HepG2 (cell line): ENCODE data around the gene TTC21B. TPM values are rescaled to one million over a fixed set of nuclear protein-coding genes. Genes with fewer than 3 reads are reported as not detected.

Experiments
- ATAC-seq: fragments of 200-7000 bp; cut with Tn5 transposase; 3 replicates; pipeline ENCODE4 v1.9.1; 2020; ENCODE audit warnings: mild to moderate bottlenecking, moderate library complexity
- BruUV-seq: library from RNA; stranded (reverse); fragments of 400-500 nt; replicated peaks from 2 replicates; lab custom pipeline; 2021; lab: Mats Ljungman, UMichigan
- CTCF ChIA-PET: fragments of 300-600 bp; formaldehyde crosslinking; extraction: SDS; loops from one replicate; lab custom pipeline; 2021; ENCODE audit warnings: low total read pairs, inconsistent platforms, low intra/inter-chr PET ratio; lab: Yijun Ruan, JAX
- POLR2A ChIA-PET: fragments of 350-600 bp; sonication (Branson Sonifier 250); formaldehyde crosslinking; loops from one replicate; lab custom pipeline; 2020; ENCODE audit warnings: antibody characterized with exemption, inconsistent platforms; lab: Yijun Ruan, JAX
- DNase-seq: peaks from one replicate; pipeline ENCODE4 v3.0.0-alpha.2; 2015; ENCODE audit warnings: low spot score
- FAIRE-seq: peaks from 3 replicates; lab custom pipeline; 2011; peaks lifted over from hg19 to GRCh38; lab: Jason Lieb, UNC
- H2AFZ ChIP-seq: one replicate; pipeline ENCODE4 v1.6.1; 2011; ENCODE audit warnings: low read length, inconsistent platforms
- H3K27ac ChIP-seq: fragments of 300-600 bp; 3 replicates; pipeline ENCODE4 v1.8.0; 2011; ENCODE audit warnings: mixed run types, mild to moderate bottlenecking, mixed read lengths, low read length, inconsistent platforms; ENCODE audit not compliant: insufficient read depth; ENCODE audit errors: extremely low read length
- H3K27me3 ChIP-seq, 2 experiments: fragments of 200-600 bp in 1 of 2; 2 replicates in 1 of 2; 3 replicates in 1 of 2; pipeline versions ENCODE4 v1.6.0 to v1.8.0; 2011; ENCODE audit warnings: low read length in 2 of 2, mild to moderate bottlenecking in 2 of 2, moderate library complexity in 2 of 2, inconsistent platforms in 1 of 2; ENCODE audit not compliant: insufficient read depth in 2 of 2, control insufficient read depth in 1 of 2
- H3K36me3 ChIP-seq, 2 experiments: fragments of 200-600 bp in 1 of 2; replicated peaks in 1 of 2; 2 replicates in 1 of 2; 3 replicates in 1 of 2; pipeline versions ENCODE4 v1.5.1 to v1.8.0; 2011; ENCODE audit warnings: low read length in 2 of 2, inconsistent platforms in 1 of 2; ENCODE audit not compliant: insufficient read depth in 2 of 2, control insufficient read depth in 1 of 2
- H3K4me1 ChIP-seq: 2 replicates; pipeline ENCODE4 v1.5.1; 2012; ENCODE audit warnings: low read length, inconsistent platforms; ENCODE audit not compliant: insufficient read depth
- H3K4me2 ChIP-seq: 2 replicates; pipeline ENCODE4 v1.6.0; 2011; ENCODE audit warnings: low read depth, low read length, inconsistent platforms
- H3K4me3 ChIP-seq, 3 experiments: fragments of 200-600 bp in 1 of 3; sonication (generic), shearing (Covaris generic) in 1 of 3; replicated peaks in 1 of 3; 2 replicates each; pipeline ENCODE4 v1.5.1; 2011 to 2016; ENCODE audit warnings: low read length in 3 of 3, inconsistent platforms in 2 of 3, low read depth in 2 of 3, mild to moderate bottlenecking in 2 of 3, control low read depth in 1 of 3, mixed read lengths in 1 of 3; ENCODE audit not compliant: insufficient read depth in 1 of 3
- H3K79me2 ChIP-seq: one replicate; pipeline ENCODE4 v1.6.1; 2011; ENCODE audit warnings: low read length, inconsistent platforms; ENCODE audit not compliant: insufficient read depth
- H3K9ac ChIP-seq: 2 replicates; pipeline ENCODE4 v1.6.0; 2011; ENCODE audit warnings: mild to moderate bottlenecking, low read depth, low read length, inconsistent platforms; ENCODE audit not compliant: insufficient read depth
- H3K9me3 ChIP-seq: 2 replicates; pipeline ENCODE4 v1.5.1; 2012; ENCODE audit warnings: mild to moderate bottlenecking, low read length
- H4K20me1 ChIP-seq: 2 replicates; pipeline ENCODE4 v1.6.0; 2011; ENCODE audit warnings: inconsistent platforms, mild to moderate bottlenecking, low read length, moderate library complexity; ENCODE audit not compliant: insufficient read depth
- MEF2D ChIP-seq: sonication (generic); formaldehyde crosslinking; IDR thresholded peaks from 2 replicates; pipeline ENCODE4 v1.5.1; 2020; ENCODE audit warnings: mild to moderate bottlenecking, missing genetic modification reagents
- SAP130 ChIP-seq: IDR thresholded peaks from 2 replicates; pipeline ENCODE4 v1.6.1; 2016; ENCODE audit warnings: low read depth
- WGBS: methylation state at CpG from one replicate; pipeline ENCODE4 v1.1.6; 2017; ENCODE audit warnings: low lambda C conversion rate; 5-methylcytosine and 5-hydroxymethylcytosine counted together
- in situ Hi-C: cut with HindIII; loops from 2 replicates; pipeline ENCODE4 v1.10.0; 2017; ENCODE audit warnings: low pct_unique_long_range_greater_than_20kb; ENCODE audit not compliant: extremely low pct_ligation_motif_present
- intact Hi-C: fragments of 100-400 bp; cut with micrococcal nuclease; formaldehyde crosslinking; loops from one replicate; pipeline ENCODE4 v1.10.0; 2022; ENCODE audit not compliant: unreplicated experiment
- polyA plus RNA-seq, 8 experiments: library from polyadenylated mRNA; depleted of rRNA in 3 of 8; stranded (reverse) in 7 of 8; unstranded in 1 of 8; fragments of >200 nt; fragmentation: Illumina TruSeq in 4 of 8; extraction: Trizol in 4 of 8; gene quantifications; 2 replicates each; pipeline versions ENCODE4 v1.2.1 to v1.2.3, GENCODE V29; 2011 to 2016; ENCODE audit warnings: low read depth in 4 of 8, missing spikeins in 1 of 8, mixed read lengths in 1 of 8; ENCODE audit not compliant: insufficient read depth in 1 of 8
- total RNA-seq, 5 experiments: library from RNA; depleted of rRNA; stranded (reverse); fragments of >200 nt; fragmentation: Illumina TruSeq; extraction: Trizol; gene quantifications; 2 replicates each; pipeline ENCODE4 v1.2.3, GENCODE V29; 2016; ENCODE audit warnings: low read depth in 1 of 5
- TF ChIP-seq, protein P1 (sequence below), 2 experiments: fragments of 450-650 bp in 1 of 2; sonication (generic) in 1 of 2; formaldehyde crosslinking in 1 of 2; IDR thresholded peaks; 2 replicates each; pipeline versions ENCODE4 v1.6.1 to v1.8.0; 2016 to 2022; ENCODE audit warnings: antibody characterized with exemption in 1 of 2, mild to moderate bottlenecking in 1 of 2, missing genetic modification reagents in 1 of 2

TTC21B gene
- total and polyA plus RNA-seq, 2 of the 13 experiments (the other 11 are each of a cell fraction or from before 2014, with no cell fraction given), result 39.1 to 67.1 TPM

DNA sequence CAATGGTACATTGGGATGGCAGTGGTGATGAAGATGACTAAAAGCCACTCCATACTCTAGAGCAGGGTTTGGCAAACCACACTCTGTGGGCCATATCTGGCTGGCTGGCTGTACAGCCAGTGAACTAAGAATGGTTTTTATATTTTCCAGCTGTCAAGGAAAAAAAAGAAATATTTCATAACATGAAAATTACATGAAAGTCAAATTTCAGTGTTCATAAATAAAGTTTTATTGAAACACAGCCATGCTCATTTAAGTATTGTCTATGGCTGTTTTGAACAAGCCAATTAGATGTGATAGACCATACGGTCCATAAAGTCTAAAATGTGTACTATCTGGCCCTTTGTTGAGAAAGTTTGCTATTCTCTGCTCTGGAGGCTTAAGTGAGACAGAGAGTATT, 1.5 kb downstream of the TTC21B start:
- Histone ChIP-seq H3K9ac (peak overlapping the region; percentile 92; the same call in 1 of the 2 replicates), H3K4me1 (peaks cover 52% of the 10 kb centered on the region), H3K4me3 (peak overlapping the region; percentile 88 to 97 (median 91); a peak in 5 of 6 replicates), H3K27me3 (no peaks in the 10 kb centered on the region; a peak in 1 of 5 replicates), H3K4me2 (peak overlapping the region; percentile 73), H4K20me1 (peaks cover 27% of the 10 kb centered on the region), H3K36me3 (peaks cover 6 to 25% of the 10 kb centered on the region in 2 experiments), H3K27ac (no peak overlapping the region), H2AFZ (no peak overlapping the region), H3K9me3 (no peaks in the 10 kb centered on the region), H3K79me2 (peaks cover 55% of the 10 kb centered on the region)
- FAIRE-seq, result no peak
- in situ Hi-C loops, result loop anchor here (5.0 kb wide), 3 partner anchors 175 to 465 kb away; partner anchors contain the start of gene SCN1A
- ATAC-seq, result no peak
- WGBS, result 3% methylated on average over 1 of the region's 1 CpG
- BruUV-seq, result no TSS peak
- ChIA-PET CTCF (no interaction called here), POLR2A (interaction anchor here (1.3 to 2.1 kb wide), 2 partner anchors 176 to 211 kb away, joined by 3 to 21 read pairs; partner anchors contain the start of gene SCN1A)
- intact Hi-C loops, result loop anchor here (2.0 to 5.0 kb wide), 3 partner anchors 280 to 467 kb away; no protein-coding TSS in a partner anchor
- DNase-seq, result no peak
- TF ChIP-seq SAP130, result peak; percentile 2; the same call in 1 of the 2 replicates
- no peak for TF ChIP-seq MEF2D (CRISPR knock-in tag)
- TF ChIP-seq, protein P1, sequence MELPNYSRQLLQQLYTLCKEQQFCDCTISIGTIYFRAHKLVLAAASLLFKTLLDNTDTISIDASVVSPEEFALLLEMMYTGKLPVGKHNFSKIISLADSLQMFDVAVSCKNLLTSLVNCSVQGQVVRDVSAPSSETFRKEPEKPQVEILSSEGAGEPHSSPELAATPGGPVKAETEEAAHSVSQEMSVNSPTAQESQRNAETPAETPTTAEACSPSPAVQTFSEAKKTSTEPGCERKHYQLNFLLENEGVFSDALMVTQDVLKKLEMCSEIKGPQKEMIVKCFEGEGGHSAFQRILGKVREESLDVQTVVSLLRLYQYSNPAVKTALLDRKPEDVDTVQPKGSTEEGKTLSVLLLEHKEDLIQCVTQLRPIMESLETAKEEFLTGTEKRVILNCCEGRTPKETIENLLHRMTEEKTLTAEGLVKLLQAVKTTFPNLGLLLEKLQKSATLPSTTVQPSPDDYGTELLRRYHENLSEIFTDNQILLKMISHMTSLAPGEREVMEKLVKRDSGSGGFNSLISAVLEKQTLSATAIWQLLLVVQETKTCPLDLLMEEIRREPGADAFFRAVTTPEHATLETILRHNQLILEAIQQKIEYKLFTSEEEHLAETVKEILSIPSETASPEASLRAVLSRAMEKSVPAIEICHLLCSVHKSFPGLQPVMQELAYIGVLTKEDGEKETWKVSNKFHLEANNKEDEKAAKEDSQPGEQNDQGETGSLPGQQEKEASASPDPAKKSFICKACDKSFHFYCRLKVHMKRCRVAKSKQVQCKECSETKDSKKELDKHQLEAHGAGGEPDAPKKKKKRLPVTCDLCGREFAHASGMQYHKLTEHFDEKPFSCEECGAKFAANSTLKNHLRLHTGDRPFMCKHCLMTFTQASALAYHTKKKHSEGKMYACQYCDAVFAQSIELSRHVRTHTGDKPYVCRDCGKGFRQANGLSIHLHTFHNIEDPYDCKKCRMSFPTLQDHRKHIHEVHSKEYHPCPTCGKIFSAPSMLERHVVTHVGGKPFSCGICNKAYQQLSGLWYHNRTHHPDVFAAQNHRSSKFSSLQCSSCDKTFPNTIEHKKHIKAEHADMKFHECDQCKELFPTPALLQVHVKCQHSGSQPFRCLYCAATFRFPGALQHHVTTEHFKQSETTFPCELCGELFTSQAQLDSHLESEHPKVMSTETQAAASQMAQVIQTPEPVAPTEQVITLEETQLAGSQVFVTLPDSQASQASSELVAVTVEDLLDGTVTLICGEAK (IDR thresholded peaks at IDR 0.05), result peak; percentile 76
- TF ChIP-seq, protein P1 (CRISPR knock-in tag; IDR thresholded peaks at IDR 0.05), result peak; percentile 96
